ENCODE measurements around the gene LRRFIP2.

The LRRFIP2 gene

GRCh38 chr3:37117548-37117947 lies 56.8 kb downstream of the LRRFIP2 start:
- Histone ChIP-seq H2AFZ (ENCODE audit: low read depth) (no peak overlapping the region), H3K4me1 (ENCODE audit: low read depth, poor library complexity, severe bottlenecking) (peaks cover 4% of the 10 kb centered on the region), H3K36me3 (ENCODE audit: insufficient read depth) (no peaks in the 10 kb centered on the region), H3K79me2 (ENCODE audit: insufficient read depth, low read depth) (no peaks in the 10 kb centered on the region), H3K4me2 (no peak overlapping the region), H3K4me3 (IDR thresholded peaks at IDR 0.05; ENCODE audit: insufficient read depth, low read depth, low read length) (no peak overlapping the region), H3K27me3 (ENCODE audit: insufficient read depth, low read depth) (no peaks in the 10 kb centered on the region), H3K27ac (no peak overlapping the region), H3K9ac (no peak overlapping the region), H4K20me1 (ENCODE audit: insufficient read depth) (no peaks in the 10 kb centered on the region)
- TF ChIP-seq CTCF (conservative IDR thresholded peaks at IDR 0.05; ENCODE audit: low read depth, low read length) = no peak

- Histone ChIP-seq H3K4me1 (ENCODE audit: low read depth, poor library complexity, severe bottlenecking) (peaks cover 4% of the 10 kb centered on the region), H3K36me3 (ENCODE audit: insufficient read depth) (no peaks in the 10 kb centered on the region), H2AFZ (ENCODE audit: low read depth) (no peak overlapping the region), H3K4me2 (no peak overlapping the region), H3K27me3 (ENCODE audit: insufficient read depth, low read depth) (no peaks in the 10 kb centered on the region), H4K20me1 (ENCODE audit: insufficient read depth) (no peaks in the 10 kb centered on the region), H3K27ac (no peak overlapping the region), H3K79me2 (ENCODE audit: insufficient read depth, low read depth) (no peaks in the 10 kb centered on the region), H3K9ac (no peak overlapping the region), H3K4me3 (IDR thresholded peaks at IDR 0.05; ENCODE audit: insufficient read depth, low read depth, low read length) (no peak overlapping the region)
- TF ChIP-seq CTCF (conservative IDR thresholded peaks at IDR 0.05; ENCODE audit: low read depth, low read length) = no peak
These were observed 57.4 kb downstream of the LRRFIP2 start for GRCh38 chr3:37116998-37117397.

GRCh38 chr3:37115446-37115845 lies 58.9 kb downstream of the LRRFIP2 start:
- peaks cover 4% of the 10 kb centered on the region for H3K4me1 ChIP-seq (ENCODE audit: low read depth, poor library complexity, severe bottlenecking)
- H2AFZ ChIP-seq (ENCODE audit: low read depth) = no peak overlapping the region
- H3K27ac ChIP-seq = no peak overlapping the region
- H3K36me3 ChIP-seq (ENCODE audit: insufficient read depth) = no peaks in the 10 kb centered on the region
- H3K79me2 ChIP-seq (ENCODE audit: insufficient read depth, low read depth) = no peaks in the 10 kb centered on the region
- no peaks in the 10 kb centered on the region for H3K27me3 ChIP-seq (ENCODE audit: insufficient read depth, low read depth)
- TF ChIP-seq CTCF (conservative IDR thresholded peaks at IDR 0.05; ENCODE audit: low read depth, low read length) = no peak
- H3K4me2 ChIP-seq = no peak overlapping the region
- no peak overlapping the region for H3K9ac ChIP-seq
- no peak overlapping the region for H3K4me3 ChIP-seq (IDR thresholded peaks at IDR 0.05; ENCODE audit: insufficient read depth, low read depth, low read length)
- H4K20me1 ChIP-seq (ENCODE audit: insufficient read depth) = no peaks in the 10 kb centered on the region

- Histone ChIP-seq H4K20me1 (ENCODE audit: insufficient read depth) (no peaks in the 10 kb centered on the region), H3K9ac (no peak overlapping the region), H3K79me2 (ENCODE audit: insufficient read depth, low read depth) (no peaks in the 10 kb centered on the region), H3K4me2 (no peak overlapping the region), H3K4me1 (ENCODE audit: low read depth, poor library complexity, severe bottlenecking) (peaks cover 4% of the 10 kb centered on the region), H3K27ac (no peak overlapping the region), H3K36me3 (ENCODE audit: insufficient read depth) (no peaks in the 10 kb centered on the region), H2AFZ (ENCODE audit: low read depth) (no peak overlapping the region), H3K4me3 (IDR thresholded peaks at IDR 0.05; ENCODE audit: insufficient read depth, low read depth, low read length) (no peak overlapping the region), H3K27me3 (ENCODE audit: insufficient read depth, low read depth) (no peaks in the 10 kb centered on the region)
- no peak for TF ChIP-seq CTCF (conservative IDR thresholded peaks at IDR 0.05; ENCODE audit: low read depth, low read length)
These were observed 59.9 kb downstream of the LRRFIP2 start for GRCh38 chr3:37114251-37115145.

Data from KMS-11 (cell line).